Parathyroid adenoma (tissue), 2 donors: ENCODE results near the gene TSHZ2.

Source experiments
- H2AFZ ChIP-seq: fragments of 300-600 bp; sonication (generic); one replicate; pipeline ENCODE4 v1.7.0; 2017; ENCODE audit warnings: antibody characterized with exemption, mild to moderate bottlenecking
- H3K27ac ChIP-seq: fragments of 300-600 bp; sonication (generic); one replicate; pipeline ENCODE4 v1.7.0; 2017
- H3K27me3 ChIP-seq: fragments of 300-600 bp; sonication (generic); one replicate; pipeline ENCODE4 v1.7.0; 2017; ENCODE audit warnings: low read length; ENCODE audit not compliant: control insufficient read depth, insufficient read depth
- H3K36me3 ChIP-seq: fragments of 300-600 bp; sonication (generic); one replicate; pipeline ENCODE4 v1.7.0; 2017; ENCODE audit warnings: low read length; ENCODE audit not compliant: control insufficient read depth, insufficient read depth
- H3K4me1 ChIP-seq: fragments of 300-600 bp; sonication (generic); one replicate; pipeline ENCODE4 v1.7.0; 2017; ENCODE audit warnings: control low read depth
- H3K4me2 ChIP-seq: fragments of 300-600 bp; sonication (generic); one replicate; pipeline ENCODE4 v1.7.0; 2017; ENCODE audit warnings: low read length
- H3K4me3 ChIP-seq: fragments of 300-600 bp; sonication (generic); one replicate; pipeline ENCODE4 v1.7.0; 2017; ENCODE audit warnings: low read depth, low read length
- H3K79me2 ChIP-seq: fragments of 300-600 bp; sonication (generic); one replicate; pipeline ENCODE4 v1.7.0; 2017; ENCODE audit warnings: control low read depth
- H3K9ac ChIP-seq: fragments of 300-600 bp; sonication (generic); one replicate; pipeline ENCODE4 v1.7.0; 2017; ENCODE audit warnings: mild to moderate bottlenecking
- H3K9me3 ChIP-seq: fragments of 300-600 bp; sonication (generic); one replicate; pipeline ENCODE4 v1.7.0; 2017; ENCODE audit warnings: low read length; ENCODE audit not compliant: control insufficient read depth
- TF ChIP-seq, protein P1 (sequence below): fragments of 300-600 bp; sonication (generic); IDR thresholded peaks from one replicate; pipeline ENCODE4 v1.7.0; 2017; ENCODE audit warnings: antibody characterized with exemption, mild to moderate bottlenecking
- donor health status: primary hyperparathyroidism.

TSHZ2 gene

DNA sequence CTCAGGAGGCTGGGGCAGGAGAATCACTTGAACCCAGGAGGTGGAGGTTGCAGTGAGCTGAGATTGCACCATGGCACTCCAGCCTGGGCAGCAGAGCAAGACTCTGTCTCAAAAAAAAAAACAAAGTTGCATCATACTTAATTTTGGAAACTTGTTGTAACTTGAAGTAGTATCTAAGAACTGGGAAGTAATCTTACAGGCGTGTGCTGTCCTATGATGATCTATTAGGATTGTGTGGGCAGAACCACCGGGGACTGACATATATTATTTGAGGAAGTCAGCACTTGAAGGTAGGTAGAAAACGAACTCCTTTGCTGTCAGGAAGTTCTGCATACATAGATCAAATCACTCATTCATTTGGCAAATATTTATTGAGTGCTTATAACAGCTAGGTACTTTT is 433.0 kb downstream of the TSHZ2 start:
- Histone ChIP-seq H3K4me1 (no peaks in the 10 kb centered on the region), H3K9me3 (no peaks in the 10 kb centered on the region), H3K79me2 (no peaks in the 10 kb centered on the region), H3K36me3 (no peaks in the 10 kb centered on the region), H3K27me3 (no peaks in the 10 kb centered on the region), H3K27ac (no peak overlapping the region), H2AFZ (no peak overlapping the region), H3K4me2 (no peak overlapping the region), H3K4me3 (no peak overlapping the region), H3K9ac (no peak overlapping the region)
- TF ChIP-seq, protein P1, sequence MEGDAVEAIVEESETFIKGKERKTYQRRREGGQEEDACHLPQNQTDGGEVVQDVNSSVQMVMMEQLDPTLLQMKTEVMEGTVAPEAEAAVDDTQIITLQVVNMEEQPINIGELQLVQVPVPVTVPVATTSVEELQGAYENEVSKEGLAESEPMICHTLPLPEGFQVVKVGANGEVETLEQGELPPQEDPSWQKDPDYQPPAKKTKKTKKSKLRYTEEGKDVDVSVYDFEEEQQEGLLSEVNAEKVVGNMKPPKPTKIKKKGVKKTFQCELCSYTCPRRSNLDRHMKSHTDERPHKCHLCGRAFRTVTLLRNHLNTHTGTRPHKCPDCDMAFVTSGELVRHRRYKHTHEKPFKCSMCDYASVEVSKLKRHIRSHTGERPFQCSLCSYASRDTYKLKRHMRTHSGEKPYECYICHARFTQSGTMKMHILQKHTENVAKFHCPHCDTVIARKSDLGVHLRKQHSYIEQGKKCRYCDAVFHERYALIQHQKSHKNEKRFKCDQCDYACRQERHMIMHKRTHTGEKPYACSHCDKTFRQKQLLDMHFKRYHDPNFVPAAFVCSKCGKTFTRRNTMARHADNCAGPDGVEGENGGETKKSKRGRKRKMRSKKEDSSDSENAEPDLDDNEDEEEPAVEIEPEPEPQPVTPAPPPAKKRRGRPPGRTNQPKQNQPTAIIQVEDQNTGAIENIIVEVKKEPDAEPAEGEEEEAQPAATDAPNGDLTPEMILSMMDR: no peak

DNA sequence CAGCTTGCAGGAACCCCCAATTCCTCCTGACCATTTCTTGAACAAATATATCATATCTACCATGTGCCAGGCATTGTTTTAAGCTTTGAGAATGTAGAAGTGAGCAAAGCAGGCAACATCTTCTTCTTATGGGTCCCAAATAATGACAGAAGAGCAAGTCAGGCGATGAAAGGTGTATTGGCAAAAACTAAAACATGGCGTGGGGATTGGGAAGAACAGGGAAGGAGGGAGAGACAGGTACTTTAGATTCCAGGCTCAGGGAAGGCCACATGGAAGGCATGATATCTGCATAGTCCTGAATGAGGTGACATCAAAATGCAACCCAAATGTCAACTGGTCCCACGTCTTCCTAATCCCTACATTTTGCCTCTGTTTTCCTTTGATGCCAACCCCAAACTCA is 434.4 kb downstream of the TSHZ2 start:
- H3K4me3 ChIP-seq: no peak overlapping the region
- TF ChIP-seq, protein P1: no peak
- H3K9ac ChIP-seq: no peak overlapping the region
- H3K36me3 ChIP-seq: no peaks in the 10 kb centered on the region
- no peak overlapping the region for H3K27ac ChIP-seq
- H3K9me3 ChIP-seq: no peaks in the 10 kb centered on the region
- no peak overlapping the region for H2AFZ ChIP-seq
- H3K27me3 ChIP-seq: no peaks in the 10 kb centered on the region
- no peaks in the 10 kb centered on the region for H3K79me2 ChIP-seq
- H3K4me1 ChIP-seq: no peaks in the 10 kb centered on the region
- no peak overlapping the region for H3K4me2 ChIP-seq

DNA sequence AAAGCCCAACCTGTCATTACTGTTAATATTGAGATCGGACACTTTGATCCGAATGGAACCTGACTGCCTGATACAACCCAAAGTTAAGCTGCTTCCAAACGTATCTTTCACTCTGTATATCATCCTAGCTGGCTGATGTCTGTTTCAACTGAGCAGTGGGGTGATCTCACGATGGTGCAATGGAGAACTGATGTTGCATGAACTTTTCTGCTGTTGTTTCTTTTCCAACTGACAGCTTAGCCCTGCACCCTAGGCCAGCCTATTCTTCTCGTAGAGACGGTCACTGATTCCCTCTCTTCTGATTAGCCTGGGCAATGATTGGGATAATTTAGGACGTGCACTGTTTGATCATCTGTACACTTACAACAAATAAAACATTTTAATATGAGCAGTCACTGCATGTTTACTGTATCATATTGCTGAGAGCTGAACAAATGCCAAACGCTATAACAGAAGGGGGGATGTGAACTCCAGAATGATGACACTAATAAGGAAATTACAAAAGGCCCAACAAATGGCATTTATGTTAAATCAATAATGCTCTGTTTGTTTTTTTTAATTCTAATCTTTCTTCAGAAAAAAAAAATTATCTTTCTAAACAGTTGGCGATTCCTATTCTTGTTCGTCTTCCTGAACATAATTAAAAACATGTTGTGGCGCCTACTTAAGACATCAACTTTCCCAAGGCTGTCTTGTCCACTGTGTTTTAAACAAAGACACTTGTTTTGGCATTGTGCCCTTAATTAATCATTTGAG is 436.7 kb downstream of the TSHZ2 start:
- H3K9ac ChIP-seq: no peak overlapping the region
- TF ChIP-seq, protein P1: no peak
- H3K4me2 ChIP-seq: no peak overlapping the region
- no peak overlapping the region for H3K27ac ChIP-seq
- H3K4me3 ChIP-seq: no peak overlapping the region
- H3K4me1 ChIP-seq: no peaks in the 10 kb centered on the region
- no peaks in the 10 kb centered on the region for H3K27me3 ChIP-seq
- H2AFZ ChIP-seq: no peak overlapping the region
- H3K79me2 ChIP-seq: no peaks in the 10 kb centered on the region
- no peaks in the 10 kb centered on the region for H3K36me3 ChIP-seq
- H3K9me3 ChIP-seq: no peaks in the 10 kb centered on the region

DNA sequence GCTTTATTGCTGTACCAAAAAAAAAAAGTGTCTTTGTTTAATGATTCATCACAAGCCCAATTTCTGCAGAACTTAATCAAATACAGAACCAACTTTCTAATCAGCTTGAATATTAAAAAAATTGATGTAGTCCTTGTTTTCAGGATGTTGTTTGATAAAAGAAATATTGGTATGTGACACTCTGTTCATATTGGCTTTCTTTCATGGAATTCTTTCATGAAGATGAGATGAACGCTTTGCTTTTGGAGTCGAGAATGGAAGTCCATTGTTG is 437.2 kb downstream of the TSHZ2 start:
- no peak overlapping the region for H3K4me3 ChIP-seq

DNA sequence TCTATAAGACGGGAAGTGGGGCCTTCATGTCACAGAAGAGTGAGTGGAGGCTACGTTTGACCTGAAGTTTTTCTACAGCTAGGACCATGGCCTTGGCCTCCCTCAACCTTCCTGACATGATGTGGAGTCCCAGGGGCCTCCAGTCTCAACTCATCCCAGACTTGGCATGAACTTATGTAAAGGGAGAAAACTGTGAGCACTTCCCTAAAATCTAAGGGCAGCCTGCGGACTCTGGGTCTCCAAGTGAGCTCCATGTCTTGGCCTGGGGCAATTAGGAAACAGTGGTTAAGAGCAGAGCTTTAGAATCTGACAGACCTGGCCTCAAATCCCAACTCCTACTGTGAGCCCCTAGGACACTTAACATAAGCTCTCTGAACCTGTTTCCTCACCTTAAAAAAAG is 439.0 kb downstream of the TSHZ2 start:
- Histone ChIP-seq H3K4me3 (no peak overlapping the region), H2AFZ (no peak overlapping the region), H3K79me2 (no peaks in the 10 kb centered on the region), H3K27me3 (no peaks in the 10 kb centered on the region), H3K9me3 (no peaks in the 10 kb centered on the region), H3K36me3 (no peaks in the 10 kb centered on the region), H3K4me2 (no peak overlapping the region), H3K4me1 (no peaks in the 10 kb centered on the region), H3K9ac (no peak overlapping the region), H3K27ac (no peak overlapping the region)
- TF ChIP-seq, protein P1: no peak

More for the DNA sequence above, 437.2 kb downstream of the TSHZ2 start:
- Histone ChIP-seq H3K4me1 (no peaks in the 10 kb centered on the region), H3K4me2 (no peak overlapping the region), H3K27me3 (no peaks in the 10 kb centered on the region), H3K79me2 (no peaks in the 10 kb centered on the region), H3K36me3 (no peaks in the 10 kb centered on the region), H3K27ac (no peak overlapping the region), H2AFZ (no peak overlapping the region), H3K9ac (no peak overlapping the region), H3K9me3 (no peaks in the 10 kb centered on the region)
- TF ChIP-seq, protein P1: no peak
